CD14-positive monocyte (primary cell): ENCODE data around the gene CCDC181. TPM values are rescaled to one million over a fixed set of nuclear protein-coding genes. Genes with fewer than 3 reads are reported as not detected.

Experiments
- DNase-seq, 3 donors: peaks; one replicate each; pipeline ENCODE4 v3.0.0-alpha.2; 2011 to 2022
- H2AFZ ChIP-seq: 2 replicates; pipeline ENCODE4 v1.6.0; 2012; ENCODE audit warnings: mild to moderate bottlenecking, low read depth, low read length, inconsistent platforms; ENCODE audit not compliant: insufficient read depth, poor library complexity, severe bottlenecking
- H3K27ac ChIP-seq, 2 donors: 1 replicate in 1 of 2; 2 replicates in 1 of 2; pipeline ENCODE4 v1.5.1; 2012 to 2013; ENCODE audit warnings: low read length in 2 of 2, control low read depth in 1 of 2, inconsistent platforms in 1 of 2, low read depth in 1 of 2, mild to moderate bottlenecking in 1 of 2
- H3K27me3 ChIP-seq, 2 donors: one replicate each; pipeline versions ENCODE4 v1.6.0 to v1.6.1; 2011 to 2013; ENCODE audit warnings: low read length in 2 of 2; ENCODE audit not compliant: control insufficient read depth in 2 of 2, insufficient read depth in 2 of 2
- H3K36me3 ChIP-seq, 2 donors: replicated peaks in 1 of 2; 1 replicate in 1 of 2; 2 replicates in 1 of 2; pipeline versions ENCODE4 v1.5.1 to v1.6.1; 2012 to 2013; ENCODE audit warnings: low read length in 2 of 2, control low read depth in 1 of 2, inconsistent platforms in 1 of 2, mild to moderate bottlenecking in 1 of 2; ENCODE audit not compliant: insufficient read depth in 2 of 2, control insufficient read depth in 1 of 2
- H3K4me1 ChIP-seq, 2 donors: 1 replicate in 1 of 2; 2 replicates in 1 of 2; pipeline versions ENCODE4 v1.5.1 to v1.6.1; 2012 to 2013; ENCODE audit warnings: low read length in 2 of 2, control low read depth in 1 of 2, inconsistent platforms in 1 of 2, mild to moderate bottlenecking in 1 of 2, moderate library complexity in 1 of 2; ENCODE audit not compliant: insufficient read depth in 2 of 2, control insufficient read depth in 1 of 2
- H3K4me2 ChIP-seq: replicated peaks from 2 replicates; pipeline ENCODE3; 2012; ENCODE audit warnings: low read length, moderate library complexity, mild to moderate bottlenecking; ENCODE audit not compliant: poor library complexity, severe bottlenecking; ENCODE audit errors: extremely low read depth
- H3K4me3 ChIP-seq, 3 experiments: fragments of 200-600 bp in 1 of 3; sonication (generic) in 1 of 3; replicated peaks in 1 of 3; 1 replicate in 2 of 3; 2 replicates in 1 of 3; pipeline ENCODE4 v1.5.1; 2011 to 2013; ENCODE audit warnings: low read length in 3 of 3, mild to moderate bottlenecking in 3 of 3, control low read depth in 2 of 3, low read depth in 2 of 3, inconsistent platforms in 1 of 3, moderate library complexity in 1 of 3
- H3K79me2 ChIP-seq: 2 replicates; pipeline ENCODE4 v1.6.0; 2012; ENCODE audit warnings: mild to moderate bottlenecking, control low read depth, inconsistent platforms, low read length, moderate library complexity; ENCODE audit not compliant: insufficient read depth
- H3K9ac ChIP-seq: 2 replicates; pipeline ENCODE4 v1.6.0; 2017; ENCODE audit warnings: low read length, mild to moderate bottlenecking; ENCODE audit not compliant: insufficient read depth, poor library complexity, severe bottlenecking
- H3K9me3 ChIP-seq, 2 donors: replicated peaks in 1 of 2; 1 replicate in 1 of 2; 2 replicates in 1 of 2; pipeline versions ENCODE4 v1.5.1 to v1.6.1; 2012 to 2013; ENCODE audit warnings: low read length in 2 of 2, control low read depth in 1 of 2; ENCODE audit not compliant: control insufficient read depth in 1 of 2, insufficient read depth in 1 of 2
- H4K20me1 ChIP-seq: 2 replicates; pipeline ENCODE4 v1.6.0; 2012; ENCODE audit warnings: mild to moderate bottlenecking, low read length, control low read depth, moderate library complexity; ENCODE audit not compliant: insufficient read depth
- H3K27ac Mint-ChIP-seq, 7 donors: one replicate each; pipeline ENCODE4 v1.8.0; 2020; ENCODE audit warnings: mild to moderate bottlenecking in 7 of 7, mixed read lengths in 7 of 7, moderate library complexity in 6 of 7, inconsistent platforms in 2 of 7
- H3K27me3 Mint-ChIP-seq, 3 donors: one replicate each; pipeline ENCODE4 v1.8.0; 2021 to 2022; ENCODE audit warnings: low read depth in 3 of 3, mild to moderate bottlenecking in 3 of 3, mixed read lengths in 3 of 3, moderate library complexity in 3 of 3, inconsistent platforms in 1 of 3
- H3K36me3 Mint-ChIP-seq, 2 donors: one replicate each; pipeline ENCODE4 v1.8.0; 2020; ENCODE audit warnings: mixed read lengths in 2 of 2, inconsistent platforms in 1 of 2, mild to moderate bottlenecking in 1 of 2
- H3K4me1 Mint-ChIP-seq: one replicate; pipeline ENCODE4 v1.8.0; 2020; ENCODE audit warnings: mild to moderate bottlenecking, mixed read lengths
- H3K4me3 Mint-ChIP-seq, 2 donors: one replicate each; pipeline ENCODE4 v1.8.0; 2020; ENCODE audit warnings: mild to moderate bottlenecking in 2 of 2, mixed read lengths in 2 of 2, moderate library complexity in 1 of 2
- H3K9me3 Mint-ChIP-seq, 7 donors: one replicate each; pipeline ENCODE4 v1.8.0; 2020 to 2022; ENCODE audit warnings: mixed read lengths in 7 of 7, mild to moderate bottlenecking in 6 of 7, moderate library complexity in 6 of 7, inconsistent platforms in 2 of 7
- WGBS: methylation state at CpG from one replicate; pipeline ENCODE4 v1.1.5; 2013; ENCODE audit warnings: missing lambda C conversion rate; ENCODE audit not compliant: insufficient coverage; 5-methylcytosine and 5-hydroxymethylcytosine counted together
- intact Hi-C, 2 donors: fragments of 100-400 bp; cut with micrococcal nuclease; formaldehyde crosslinking; loops; one replicate each; pipeline versions ENCODE4 v1.15.0 to v1.15.1; 2023
- polyA plus RNA-seq, 3 donors: library from polyadenylated mRNA; depleted of rRNA in 1 of 3; unstranded in 2 of 3; stranded (reverse) in 1 of 3; fragments of 300-500 nt in 2 of 3; fragments of >200 nt in 1 of 3; fragmentation: Illumina TruSeq in 2 of 3; gene quantifications; 1 replicate in 2 of 3; 2 replicates in 1 of 3; pipeline ENCODE4 v1.2.3, GENCODE V29; 2012 to 2021
- small RNA-seq: library from RNA; depleted of rRNA; stranded (forward); fragments of <200 nt; gene quantifications from one replicate; pipeline ENCODE3, GENCODE V24; 2012; ENCODE audit warnings: low read depth; ENCODE audit not compliant: insufficient read length
- TF ChIP-seq, protein P1 (sequence below): fragments of 200-600 bp; IDR thresholded peaks from one replicate; pipeline ENCODE4 v1.8.0; 2022; ENCODE audit warnings: antibody characterized with exemption, mild to moderate bottlenecking

Gene CCDC181
- polyA plus RNA-seq, 3 donors, result not detected

DNA sequence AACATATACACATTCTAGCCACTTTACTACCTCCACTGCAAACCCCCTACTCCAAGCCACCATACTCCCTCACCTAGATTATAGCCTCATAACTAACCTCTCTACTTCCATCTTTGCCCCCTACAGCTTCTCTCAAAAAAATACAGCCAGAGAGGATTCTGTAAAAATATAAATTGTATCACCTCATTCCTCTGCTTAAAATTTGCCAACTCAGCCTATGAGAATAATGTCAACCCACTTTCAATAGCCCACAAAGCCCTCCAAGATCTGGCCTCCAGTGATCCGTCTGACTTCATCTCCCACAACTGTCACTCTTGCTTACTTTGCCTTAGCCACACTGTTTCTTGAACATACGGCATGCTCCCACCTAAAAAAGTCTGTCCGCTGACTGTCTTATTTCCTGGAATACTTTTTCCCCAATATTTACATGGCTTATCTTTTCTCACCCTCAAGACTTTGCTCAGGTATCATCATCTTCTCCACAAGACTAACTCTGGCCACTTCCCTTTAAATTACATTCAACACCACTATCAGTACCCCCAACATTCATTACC, 81.2 kb downstream of the CCDC181 start:
- peaks cover 0 to 2% of the 10 kb centered on the region in 2 donors for H3K9me3 ChIP-seq
- no peak overlapping the region for H3K4me2 ChIP-seq
- no peak overlapping the region for H3K4me3 Mint-ChIP-seq
- H3K9ac ChIP-seq, result no peak overlapping the region
- no peaks in the 10 kb centered on the region for H3K27me3 Mint-ChIP-seq
- no peaks in the 10 kb centered on the region for H3K4me1 ChIP-seq
- TF ChIP-seq, protein P1, sequence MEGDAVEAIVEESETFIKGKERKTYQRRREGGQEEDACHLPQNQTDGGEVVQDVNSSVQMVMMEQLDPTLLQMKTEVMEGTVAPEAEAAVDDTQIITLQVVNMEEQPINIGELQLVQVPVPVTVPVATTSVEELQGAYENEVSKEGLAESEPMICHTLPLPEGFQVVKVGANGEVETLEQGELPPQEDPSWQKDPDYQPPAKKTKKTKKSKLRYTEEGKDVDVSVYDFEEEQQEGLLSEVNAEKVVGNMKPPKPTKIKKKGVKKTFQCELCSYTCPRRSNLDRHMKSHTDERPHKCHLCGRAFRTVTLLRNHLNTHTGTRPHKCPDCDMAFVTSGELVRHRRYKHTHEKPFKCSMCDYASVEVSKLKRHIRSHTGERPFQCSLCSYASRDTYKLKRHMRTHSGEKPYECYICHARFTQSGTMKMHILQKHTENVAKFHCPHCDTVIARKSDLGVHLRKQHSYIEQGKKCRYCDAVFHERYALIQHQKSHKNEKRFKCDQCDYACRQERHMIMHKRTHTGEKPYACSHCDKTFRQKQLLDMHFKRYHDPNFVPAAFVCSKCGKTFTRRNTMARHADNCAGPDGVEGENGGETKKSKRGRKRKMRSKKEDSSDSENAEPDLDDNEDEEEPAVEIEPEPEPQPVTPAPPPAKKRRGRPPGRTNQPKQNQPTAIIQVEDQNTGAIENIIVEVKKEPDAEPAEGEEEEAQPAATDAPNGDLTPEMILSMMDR, result no peak
- no peaks in the 10 kb centered on the region for H3K36me3 Mint-ChIP-seq
- no peak overlapping the region for H3K4me3 ChIP-seq
- no peak overlapping the region for H2AFZ ChIP-seq
- H3K27me3 ChIP-seq, result no peaks in the 10 kb centered on the region
- intact Hi-C loops, result loop anchor here (5.0 to 10.0 kb wide), 4 partner anchors 744 to 1004 kb away; no protein-coding TSS in a partner anchor
- H4K20me1 ChIP-seq, result no peaks in the 10 kb centered on the region
- no peaks in the 10 kb centered on the region for H3K36me3 ChIP-seq
- no peak for DNase-seq
- H3K79me2 ChIP-seq, result no peaks in the 10 kb centered on the region
- no peak overlapping the region for H3K27ac ChIP-seq
- no peak overlapping the region for H3K27ac Mint-ChIP-seq
- H3K4me1 Mint-ChIP-seq, result peaks cover 2% of the 10 kb centered on the region
- WGBS, result 100% methylated on average over 3 of the region's 3 CpGs
- peaks cover 0 to 7% (median under 1%) of the 10 kb centered on the region in 7 donors for H3K9me3 Mint-ChIP-seq

DNA sequence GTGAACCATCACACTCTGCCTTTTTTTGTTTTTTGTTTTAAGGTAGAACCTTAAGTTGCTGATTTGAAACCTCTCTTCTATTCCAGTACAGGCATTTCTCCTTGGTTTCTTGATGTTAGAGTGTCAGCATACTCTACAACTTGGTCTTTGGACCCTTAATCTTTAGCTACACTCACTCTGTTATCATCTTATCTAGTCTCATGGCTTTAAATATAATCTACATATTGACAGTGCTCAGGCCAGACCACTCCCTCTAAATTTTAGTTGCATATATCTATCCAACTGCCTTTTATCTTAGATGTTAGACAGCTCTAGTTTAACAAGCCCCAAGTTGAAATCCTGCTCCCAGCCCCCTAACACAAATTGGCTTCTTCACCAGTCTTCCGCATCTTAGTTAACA, 81.8 kb downstream of the CCDC181 start:
- H3K4me3 Mint-ChIP-seq, result no peak overlapping the region
- no peaks in the 10 kb centered on the region for H3K36me3 ChIP-seq
- intact Hi-C loops, result loop anchor here (5.0 to 10.0 kb wide), 4 partner anchors 743 to 1003 kb away; no protein-coding TSS in a partner anchor
- no peak overlapping the region for H3K4me3 ChIP-seq
- no peak overlapping the region for H2AFZ ChIP-seq
- H3K9me3 Mint-ChIP-seq, result peaks cover 0 to 10% (median 3%) of the 10 kb centered on the region in 7 donors
- H3K27me3 Mint-ChIP-seq, result no peaks in the 10 kb centered on the region
- WGBS, result 100% methylated on average over 1 of the region's 1 CpG
- no peaks in the 10 kb centered on the region for H3K4me1 ChIP-seq
- no peaks in the 10 kb centered on the region for H4K20me1 ChIP-seq
- TF ChIP-seq, protein P1, result no peak
- no peak overlapping the region for H3K27ac ChIP-seq
- no peak for DNase-seq
- no peak overlapping the region for H3K27ac Mint-ChIP-seq
- peaks cover 0 to 4% of the 10 kb centered on the region in 2 donors for H3K9me3 ChIP-seq
- H3K4me1 Mint-ChIP-seq, result peaks cover 2% of the 10 kb centered on the region
- H3K9ac ChIP-seq, result no peak overlapping the region
- no peaks in the 10 kb centered on the region for H3K36me3 Mint-ChIP-seq
- no peak overlapping the region for H3K4me2 ChIP-seq
- H3K79me2 ChIP-seq, result no peaks in the 10 kb centered on the region
- no peaks in the 10 kb centered on the region for H3K27me3 ChIP-seq

Small RNAs within 50 kb of the gene (small RNA-seq; reads per million reads assigned to genes)
- not detected for gene AL021068.2

Other genes starting within 250 kb of the CCDC181 start
- 1 to 10 TPM; 3.5 to 8.0 (median 6.0) TPM for gene NME7, start 59.7 kb downstream of the CCDC181 start, polyA plus RNA-seq
- gene BLZF1, start 59.3 kb downstream of the CCDC181 start, polyA plus RNA-seq, result 1 to 10 TPM; 4.8 to 7.9 (median 5.5) TPM
- gene SLC19A2, start 58.5 kb upstream of the CCDC181 start, polyA plus RNA-seq, result 1 to 10 TPM in 1 of 3 donors, under 1 TPM in 2; 0.52 to 3.2 (median 0.81) TPM
- gene F5, start 159.0 kb upstream of the CCDC181 start, polyA plus RNA-seq, result 10 to 100 TPM in 1 of 3 donors, 1 to 10 TPM in 2; 6.5 to 14.5 (median 7.1) TPM
- 1 to 10 TPM in 1 of 3 donors, under 1 TPM in 2; 0.84 to 1.4 (median 0.85) TPM for gene SELP, start 202.7 kb upstream of the CCDC181 start, polyA plus RNA-seq